DND-41 (cell line): ENCODE data around the gene GPC3.

Experiments used
- EZH2 ChIP-seq: IDR thresholded peaks from 3 replicates; pipeline ENCODE4 v1.6.1; 2012; ENCODE audit warnings: borderline replicate concordance, low read depth, mild to moderate bottlenecking, moderate library complexity, low read length, inconsistent platforms; ENCODE audit not compliant: severe bottlenecking
- TF ChIP-seq, protein P1 (sequence below): IDR thresholded peaks from 2 replicates; pipeline ENCODE4 v1.5.1; 2012; ENCODE audit warnings: borderline replicate concordance, low read length, moderate library complexity, mild to moderate bottlenecking; ENCODE audit not compliant: poor library complexity, severe bottlenecking; ENCODE audit errors: extremely low read depth

DNA sequence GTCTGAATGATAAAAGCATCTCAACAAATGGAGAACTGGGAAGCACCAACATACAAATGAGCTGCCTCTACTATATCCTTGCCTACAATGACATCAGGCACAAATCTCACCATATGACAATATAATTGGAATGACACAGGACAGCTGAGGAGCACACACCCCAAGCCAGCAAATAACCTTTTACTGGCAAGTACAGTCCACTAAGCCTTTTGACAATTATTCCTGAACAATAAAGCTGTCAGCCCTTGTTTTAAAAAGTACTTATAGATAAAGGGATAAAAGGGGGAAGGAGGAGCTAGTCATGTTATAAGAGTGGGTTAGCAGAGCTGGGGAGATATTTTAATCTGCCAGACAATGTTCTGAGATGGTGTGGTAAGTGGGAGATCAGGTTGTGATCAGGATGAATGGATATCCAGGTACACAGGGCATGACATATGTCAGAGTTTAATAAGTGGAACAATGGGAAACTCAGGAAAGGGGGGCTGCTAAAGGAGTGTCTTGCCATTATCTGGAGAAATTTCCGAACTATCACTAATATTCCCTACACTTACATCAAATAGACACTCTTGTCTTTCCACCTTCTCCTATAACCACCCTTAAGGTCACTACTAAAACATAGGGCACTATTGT is 127.6 kb downstream of the GPC3 start:
- TF ChIP-seq, protein P1, sequence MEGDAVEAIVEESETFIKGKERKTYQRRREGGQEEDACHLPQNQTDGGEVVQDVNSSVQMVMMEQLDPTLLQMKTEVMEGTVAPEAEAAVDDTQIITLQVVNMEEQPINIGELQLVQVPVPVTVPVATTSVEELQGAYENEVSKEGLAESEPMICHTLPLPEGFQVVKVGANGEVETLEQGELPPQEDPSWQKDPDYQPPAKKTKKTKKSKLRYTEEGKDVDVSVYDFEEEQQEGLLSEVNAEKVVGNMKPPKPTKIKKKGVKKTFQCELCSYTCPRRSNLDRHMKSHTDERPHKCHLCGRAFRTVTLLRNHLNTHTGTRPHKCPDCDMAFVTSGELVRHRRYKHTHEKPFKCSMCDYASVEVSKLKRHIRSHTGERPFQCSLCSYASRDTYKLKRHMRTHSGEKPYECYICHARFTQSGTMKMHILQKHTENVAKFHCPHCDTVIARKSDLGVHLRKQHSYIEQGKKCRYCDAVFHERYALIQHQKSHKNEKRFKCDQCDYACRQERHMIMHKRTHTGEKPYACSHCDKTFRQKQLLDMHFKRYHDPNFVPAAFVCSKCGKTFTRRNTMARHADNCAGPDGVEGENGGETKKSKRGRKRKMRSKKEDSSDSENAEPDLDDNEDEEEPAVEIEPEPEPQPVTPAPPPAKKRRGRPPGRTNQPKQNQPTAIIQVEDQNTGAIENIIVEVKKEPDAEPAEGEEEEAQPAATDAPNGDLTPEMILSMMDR: no peak
- no peak for TF ChIP-seq EZH2
